ENCODE data around the gene ATXN7.

GRCh38 chr3:63910891-63911290, 47.2 kb downstream of the ATXN7 start:
- TF ChIP-seq POLR2A (IDR thresholded peaks at IDR 0.05) (no peak), CTCF (IDR thresholded peaks at IDR 0.05) (no peak)
